HG02840 (cell line): ENCODE data around the gene ANXA10.
"Not testable (repeated sequence)": the region's sequence is repeated elsewhere in the genome, so short reads cannot be mapped to it uniquely, and the experiment has no call there.

Experiments
- ATAC-seq: cut with Tn5 transposase; IDR thresholded peaks from one replicate; pipeline ENCODE4 v1.9.1; 2021; ENCODE audit warnings: mild to moderate bottlenecking, moderate library complexity, moderate number of reproducible peaks; ENCODE audit not compliant: unreplicated experiment, low FRiP score

ANXA10 gene

DNA sequence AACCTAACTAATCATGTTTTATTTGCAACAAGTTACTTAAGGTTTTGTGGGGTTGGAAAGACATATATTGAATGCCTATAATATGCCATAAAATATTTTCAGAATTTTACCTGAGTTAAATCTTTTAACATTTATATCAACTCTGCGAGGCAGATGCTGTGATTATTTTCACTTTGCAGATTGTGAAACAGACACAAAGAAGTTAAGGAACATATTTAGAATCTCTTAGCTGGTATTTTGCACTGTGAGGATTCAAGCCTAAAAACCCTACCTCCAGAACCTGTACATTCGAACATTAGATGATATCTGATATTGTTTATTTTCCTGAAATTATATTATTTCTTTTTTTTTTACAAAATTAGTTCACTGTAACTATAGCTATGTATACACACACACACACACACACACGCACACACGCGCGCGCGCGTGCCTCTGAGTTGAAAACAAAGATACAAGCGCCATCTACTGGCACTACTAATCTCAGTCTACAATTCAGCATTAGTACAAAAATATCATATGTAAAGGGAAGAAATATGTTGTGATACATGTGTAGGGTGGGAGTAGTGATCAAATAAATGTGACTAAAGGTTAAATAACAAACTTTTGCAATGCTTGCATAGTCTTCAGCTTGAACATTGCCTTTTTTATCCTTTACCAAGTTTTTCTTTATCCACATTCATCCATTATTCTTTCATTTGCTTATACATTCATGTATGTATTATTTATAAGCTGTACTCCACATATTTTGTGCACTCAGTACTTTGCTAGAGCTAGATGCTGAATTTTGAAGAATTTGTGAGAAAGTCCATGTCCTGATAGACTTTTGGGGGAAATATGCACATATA is 61.5 kb downstream of the ANXA10 start:
- ATAC-seq = peak; percentile 77

DNA sequence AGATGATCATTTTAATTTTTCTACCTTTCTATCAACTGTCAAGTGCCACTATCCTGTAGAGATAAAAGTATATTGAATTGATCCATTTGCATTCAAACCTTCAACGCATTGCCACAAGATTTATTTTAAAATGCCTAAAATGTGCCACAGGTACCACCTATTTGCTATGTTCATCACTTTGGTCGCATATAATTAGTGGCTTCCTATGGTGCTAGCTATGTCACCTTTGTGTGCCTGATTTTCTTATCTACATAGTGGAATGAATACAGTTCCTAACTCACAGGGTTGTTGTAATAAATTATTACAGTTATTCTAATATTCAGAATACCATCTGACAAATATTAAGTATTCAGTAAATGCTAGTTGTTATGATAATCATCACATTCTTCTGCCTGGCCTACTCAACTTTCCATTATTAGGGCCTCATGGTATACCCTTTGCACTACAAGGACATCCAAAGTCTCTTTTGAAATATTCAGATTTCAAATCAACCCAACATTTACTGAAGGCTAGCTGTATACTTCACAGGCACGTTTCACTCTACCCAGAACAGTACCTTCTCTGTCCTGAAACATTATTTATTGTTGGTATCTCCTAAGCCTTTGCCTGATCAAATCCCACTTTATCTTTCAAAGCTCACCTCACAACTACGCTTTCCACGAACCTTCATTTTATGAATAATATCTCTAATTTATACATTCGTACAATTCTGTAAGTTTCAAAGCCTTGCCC is 62.4 kb downstream of the ANXA10 start:
- no peak for ATAC-seq

- ATAC-seq = no peak
Observed at GRCh38 chr4:168162604-168163003, 70.3 kb downstream of the ANXA10 start.

DNA sequence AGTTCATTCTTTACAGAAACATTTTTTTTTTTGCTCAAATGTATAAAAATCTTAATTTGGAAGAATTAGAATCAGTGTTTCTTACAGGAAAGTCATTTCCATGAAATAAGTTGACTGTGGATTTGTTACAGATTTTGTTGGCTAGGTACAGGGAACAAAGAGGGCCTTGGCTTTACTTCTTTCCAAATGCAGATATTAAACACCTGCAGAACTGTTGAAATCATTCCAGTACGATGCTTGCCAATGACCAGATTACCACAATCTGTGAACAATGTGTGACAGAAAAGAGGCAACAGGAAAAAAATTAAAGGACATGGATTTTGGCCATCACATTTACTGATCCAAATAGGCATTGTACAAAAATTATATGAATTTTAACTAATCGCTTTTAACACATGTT is 70.8 kb downstream of the ANXA10 start:
- ATAC-seq = no peak

- ATAC-seq = no peak
Observed at GRCh38 chr4:168164045-168164444, 71.7 kb downstream of the ANXA10 start.

GRCh38 chr4:168164915-168165548 is 72.7 kb downstream of the ANXA10 start:
- ATAC-seq = no peak

- ATAC-seq = no peak
Observed at GRCh38 chr4:168167714-168168284, 75.5 kb downstream of the ANXA10 start.

- ATAC-seq = no peak
Observed at GRCh38 chr4:168174308-168174707, 82.0 kb downstream of the ANXA10 start.

DNA sequence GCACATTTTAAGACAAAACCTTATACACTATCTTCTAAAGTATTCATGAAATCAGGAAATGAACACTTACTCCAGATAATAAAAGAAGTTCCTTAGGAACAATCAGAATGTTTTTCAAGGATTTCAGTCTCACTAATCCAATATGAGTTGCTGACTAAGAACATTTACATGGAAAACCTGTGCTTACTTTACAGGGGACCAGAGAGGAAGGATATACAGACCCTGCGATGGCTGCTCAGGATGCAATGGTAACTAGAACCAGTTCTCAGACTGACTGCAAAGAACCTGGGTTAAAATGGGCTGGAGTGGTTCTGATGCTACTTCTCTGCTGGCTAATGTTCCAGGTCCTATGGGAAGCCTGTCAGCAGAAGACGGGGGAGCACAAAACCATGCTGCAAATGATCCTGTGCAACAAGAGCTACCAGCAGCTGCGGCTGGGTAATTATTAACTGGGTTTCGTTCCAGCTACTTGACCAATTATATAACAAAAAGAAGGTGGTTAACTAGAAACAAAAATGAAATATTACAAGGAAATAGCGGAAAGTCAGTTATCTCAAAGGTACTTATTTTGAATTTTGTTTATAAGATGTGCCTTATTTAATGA is 85.3 kb downstream of the ANXA10 start:
- no peak for ATAC-seq

GRCh38 chr4:168183717-168184571 is 91.6 kb downstream of the ANXA10 start:
- no peak for ATAC-seq

DNA sequence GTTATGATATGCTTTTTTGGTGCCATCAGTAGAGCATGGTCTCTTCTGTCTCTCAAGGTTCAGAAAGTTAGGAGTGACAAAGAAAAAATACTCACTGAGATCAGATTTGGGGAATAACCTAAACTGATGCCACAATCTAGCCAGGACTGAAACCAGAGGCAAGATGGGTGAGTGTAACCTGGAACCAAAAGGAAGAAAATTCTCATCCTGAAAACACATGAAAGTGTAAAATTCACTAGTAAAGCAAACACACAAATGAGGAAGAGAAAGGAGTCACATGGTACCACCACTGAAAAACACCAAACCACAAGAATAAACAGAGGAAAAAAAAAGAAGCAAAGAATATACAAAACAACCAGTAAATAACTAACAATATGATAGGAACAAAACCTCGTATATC is 96.4 kb downstream of the ANXA10 start:
- ATAC-seq = no peak

DNA sequence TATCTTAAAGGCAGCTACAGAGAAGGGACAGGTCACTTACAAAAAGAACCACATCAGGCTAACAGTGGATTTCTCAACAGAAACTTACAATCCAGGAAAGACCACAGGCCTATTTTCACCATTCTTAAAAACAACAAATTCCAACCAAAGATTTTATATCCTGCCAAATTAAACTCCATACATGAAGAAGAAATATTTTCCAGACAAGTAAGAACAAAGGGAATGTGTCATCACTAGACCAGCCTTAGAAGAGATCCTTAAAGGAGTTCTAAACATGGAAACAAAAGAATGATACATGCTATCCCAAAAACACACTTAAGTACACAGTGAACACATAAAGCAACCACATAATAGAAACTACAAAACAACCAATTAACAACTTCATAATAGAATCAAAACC is 105.6 kb downstream of the ANXA10 start:
- ATAC-seq = no peak

GRCh38 chr4:168199260-168199957 is 107.1 kb downstream of the ANXA10 start:
- no peak for ATAC-seq

DNA sequence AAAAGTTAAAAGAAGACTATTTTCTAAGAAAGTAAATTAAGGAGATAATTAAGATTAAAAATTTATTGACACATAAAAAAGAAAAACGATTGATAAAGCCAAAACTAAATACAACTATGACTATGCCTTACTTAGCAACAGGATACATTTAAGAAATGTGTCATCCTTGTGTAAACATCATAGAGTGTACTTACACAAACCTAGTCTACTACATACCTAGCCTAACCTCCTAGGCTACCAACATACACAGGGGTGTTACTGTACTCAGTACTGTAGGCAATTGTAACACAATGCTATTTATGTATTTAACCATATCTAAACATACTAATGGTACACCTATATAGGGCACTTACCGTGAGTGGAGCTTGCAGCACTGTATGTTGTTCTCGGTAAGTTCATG is 108.3 kb downstream of the ANXA10 start:
- no peak for ATAC-seq

- ATAC-seq = no peak
Observed at GRCh38 chr4:168203233-168203911, 111.0 kb downstream of the ANXA10 start.

DNA sequence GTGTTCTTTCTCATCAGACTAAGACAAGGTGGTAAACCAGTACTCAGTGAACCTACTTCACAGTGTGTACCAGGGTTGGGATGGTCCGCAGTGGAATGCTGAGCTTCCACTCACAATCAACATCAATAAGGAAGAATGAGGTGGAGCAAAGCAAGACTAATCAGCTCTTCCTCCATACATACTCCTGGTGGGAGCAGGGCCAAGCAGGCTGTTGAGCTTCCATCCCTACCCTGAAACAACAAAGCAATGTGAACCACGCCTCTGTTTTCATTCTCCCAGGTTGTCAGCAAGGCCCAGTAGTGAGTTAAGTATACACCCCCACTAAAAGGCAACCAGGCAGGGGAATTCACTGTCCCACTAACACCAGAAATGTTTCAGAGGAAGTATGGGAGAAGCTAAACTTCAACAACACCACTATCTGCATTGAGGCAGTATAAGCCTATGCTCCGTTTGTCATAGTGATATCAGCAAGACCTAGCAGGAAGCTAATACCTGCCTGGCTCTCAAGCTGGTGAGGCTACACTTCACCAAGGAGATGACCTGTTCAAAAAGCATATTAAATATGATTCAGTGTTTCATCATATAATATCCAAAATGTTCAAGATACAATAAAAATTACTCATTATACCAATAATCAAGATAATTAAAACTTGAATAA is 116.7 kb downstream of the ANXA10 start:
- no peak for ATAC-seq

DNA sequence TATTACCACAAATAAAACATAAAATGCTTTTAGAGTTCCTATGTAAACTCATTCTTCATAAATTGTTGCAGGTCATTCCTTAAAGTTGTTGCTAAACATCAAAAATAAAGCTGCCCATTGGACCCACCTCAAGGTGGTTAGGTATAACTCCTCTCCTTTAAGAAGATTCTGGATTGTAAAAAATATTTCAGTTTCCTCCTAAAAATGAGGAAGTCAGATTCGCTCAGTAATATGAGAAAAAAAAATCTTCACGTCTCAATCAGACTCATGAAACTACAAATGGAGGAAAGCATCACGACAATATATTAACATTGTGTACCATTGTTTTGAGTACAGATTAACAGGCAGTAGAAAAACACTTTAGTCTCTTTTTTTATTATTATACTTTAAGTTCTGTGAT is 120.3 kb downstream of the ANXA10 start:
- no peak for ATAC-seq

GRCh38 chr4:168213511-168213910 is 121.2 kb downstream of the ANXA10 start:
- ATAC-seq = not testable (repeated sequence)
